ENCODE data around the gene OR51M1.

The OR51M1 gene

DNA sequence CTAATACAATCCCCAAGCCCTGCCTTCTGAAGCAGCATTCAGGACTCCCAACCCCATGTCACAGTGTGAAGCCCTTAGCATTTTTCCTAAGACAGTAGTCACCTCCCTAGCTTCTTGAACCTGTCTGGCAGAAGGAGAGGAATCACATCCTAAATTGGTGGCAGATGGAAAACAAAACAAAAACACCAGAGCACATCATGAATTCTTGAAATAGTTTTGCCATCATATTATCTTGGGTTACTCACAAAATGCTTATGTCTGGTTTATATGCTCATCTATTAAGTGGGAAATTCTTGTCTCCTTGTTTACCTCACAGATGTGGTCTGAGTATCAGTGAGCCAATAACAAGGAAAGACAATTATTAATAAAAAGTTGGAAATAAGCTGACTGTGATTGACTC lies 15.3 kb downstream of the OR51M1 start:
- Histone ChIP-seq H3K9ac (ENCODE audit: low read depth, low read length) (no peak overlapping the region), H3K36me3 (ENCODE audit: control insufficient read depth, insufficient read depth, low read length) (no peaks in the 10 kb centered on the region), H3K4me1 (ENCODE audit: control insufficient read depth, insufficient read depth, low read length) (no peaks in the 10 kb centered on the region), H3K27me3 (ENCODE audit: control insufficient read depth, insufficient read depth, low read length) (no peaks in the 10 kb centered on the region), H3K4me3 (ENCODE audit: low read depth, low read length) (no peak overlapping the region), H3K9me3 (ENCODE audit: control insufficient read depth, insufficient read depth, low read length) (no peaks in the 10 kb centered on the region)

DNA sequence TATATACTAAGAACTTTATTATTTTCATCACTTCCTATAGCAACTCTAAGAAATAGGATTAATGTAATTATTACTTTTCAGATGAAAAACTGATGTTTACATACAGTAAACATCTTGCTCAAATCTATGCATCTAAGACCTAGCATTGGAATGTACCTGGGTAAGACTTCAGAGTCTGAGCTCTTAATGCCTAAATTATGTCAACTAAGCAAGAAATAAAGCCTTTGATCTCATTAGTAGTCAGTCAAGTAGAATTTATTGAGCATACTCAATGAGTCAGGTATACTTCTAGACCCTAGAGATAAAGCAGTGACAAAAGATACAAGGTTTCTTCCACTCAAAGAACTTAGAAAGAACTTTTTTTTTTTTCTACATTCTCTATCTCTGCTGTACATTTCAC lies 21.6 kb downstream of the OR51M1 start:
- Histone ChIP-seq H3K36me3 (ENCODE audit: control insufficient read depth, insufficient read depth, low read length) (no peaks in the 10 kb centered on the region), H3K4me3 (ENCODE audit: low read depth, low read length) (no peak overlapping the region), H3K4me1 (ENCODE audit: control insufficient read depth, insufficient read depth, low read length) (no peaks in the 10 kb centered on the region), H3K9me3 (ENCODE audit: control insufficient read depth, insufficient read depth, low read length) (no peaks in the 10 kb centered on the region), H3K27me3 (ENCODE audit: control insufficient read depth, insufficient read depth, low read length) (no peaks in the 10 kb centered on the region), H3K9ac (ENCODE audit: low read depth, low read length) (no peak overlapping the region)

DNA sequence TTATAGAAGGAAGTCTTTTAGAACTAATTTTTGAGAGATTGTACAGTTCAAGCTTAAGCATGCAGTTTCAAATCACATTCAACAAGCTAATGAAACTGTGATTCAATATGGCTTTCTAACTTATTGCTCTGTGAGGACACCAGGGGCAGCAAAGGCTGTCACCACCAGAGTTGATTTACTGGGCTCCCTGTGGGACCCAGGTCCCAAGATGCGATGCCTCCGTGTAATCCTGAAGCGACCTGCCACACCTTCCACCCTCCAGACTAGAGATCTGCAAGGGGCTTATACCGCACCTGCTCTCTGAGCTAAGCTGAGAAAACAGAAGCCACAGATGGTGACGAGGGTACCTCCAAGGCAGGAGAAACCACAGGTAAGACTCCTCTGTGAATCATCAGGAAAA lies 37.4 kb downstream of the OR51M1 start:
- Histone ChIP-seq H3K27me3 (ENCODE audit: control insufficient read depth, insufficient read depth, low read length) (no peaks in the 10 kb centered on the region), H3K4me1 (ENCODE audit: control insufficient read depth, insufficient read depth, low read length) (no peaks in the 10 kb centered on the region), H3K9me3 (ENCODE audit: control insufficient read depth, insufficient read depth, low read length) (no peaks in the 10 kb centered on the region), H3K4me3 (ENCODE audit: low read depth, low read length) (no peak overlapping the region), H3K36me3 (ENCODE audit: control insufficient read depth, insufficient read depth, low read length) (no peaks in the 10 kb centered on the region), H3K9ac (ENCODE audit: low read depth, low read length) (no peak overlapping the region)

DNA sequence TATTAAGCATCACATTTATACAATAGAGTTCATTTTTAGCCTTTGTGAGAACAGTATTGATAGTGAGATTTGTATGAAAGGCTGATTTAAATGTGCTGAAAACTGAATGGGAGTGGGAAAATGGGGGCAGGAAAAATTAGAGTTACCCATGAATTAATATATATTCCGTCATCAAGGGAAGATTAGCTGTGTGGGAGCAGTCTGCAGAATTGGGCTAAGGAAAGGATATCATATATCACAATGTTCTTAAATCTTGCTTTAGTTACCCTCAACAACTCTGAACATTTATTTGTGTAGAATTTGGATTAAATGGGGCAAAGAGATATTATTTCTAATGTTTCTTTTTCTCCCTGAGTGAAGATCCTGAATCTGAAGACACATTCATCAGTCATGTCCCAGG lies 38.2 kb downstream of the OR51M1 start, which contains the start of gene OR51Q1:
OR51Q1 (plus strand) TSS at position 301 of the 400 bp plus-strand sequence; CDS start at position 391, 90 bp downstream.
- Histone ChIP-seq H3K27me3 (ENCODE audit: control insufficient read depth, insufficient read depth, low read length) (no peaks in the 10 kb centered on the region), H3K4me3 (ENCODE audit: low read depth, low read length) (no peak within 1 kb of the TSS), H3K4me1 (ENCODE audit: control insufficient read depth, insufficient read depth, low read length) (no peaks in the 10 kb centered on the region), H3K36me3 (ENCODE audit: control insufficient read depth, insufficient read depth, low read length) (no peaks in the 10 kb centered on the region), H3K9me3 (ENCODE audit: control insufficient read depth, insufficient read depth, low read length) (no peaks in the 10 kb centered on the region), H3K9ac (ENCODE audit: low read depth, low read length) (no peak within 1 kb of the TSS)

DNA sequence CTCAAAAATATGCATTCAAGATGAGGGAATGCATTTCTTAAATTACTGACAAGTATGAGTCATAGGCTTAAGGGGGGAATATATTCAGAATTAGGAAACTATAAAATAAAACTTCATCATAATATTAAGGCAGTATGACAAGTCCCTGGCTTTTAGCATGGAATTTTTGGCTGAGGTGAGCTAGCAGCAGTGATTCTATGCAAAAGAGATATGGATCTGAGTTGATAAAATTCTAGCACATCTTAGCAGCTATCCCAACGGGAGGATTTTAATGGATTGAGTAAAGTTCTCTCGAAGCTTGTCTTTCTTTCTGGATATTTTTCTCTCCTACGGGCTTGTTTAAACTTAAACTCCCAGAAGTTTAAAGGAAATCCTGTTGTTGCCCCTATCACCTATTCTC lies 39.5 kb downstream of the OR51M1 start:
- no peaks in the 10 kb centered on the region for H3K9me3 ChIP-seq (ENCODE audit: control insufficient read depth, insufficient read depth, low read length)
- H3K27me3 ChIP-seq (ENCODE audit: control insufficient read depth, insufficient read depth, low read length): no peaks in the 10 kb centered on the region
- no peaks in the 10 kb centered on the region for H3K36me3 ChIP-seq (ENCODE audit: control insufficient read depth, insufficient read depth, low read length)
- H3K4me1 ChIP-seq (ENCODE audit: control insufficient read depth, insufficient read depth, low read length): no peaks in the 10 kb centered on the region
- H3K9ac ChIP-seq (ENCODE audit: low read depth, low read length): no peak overlapping the region
- H3K4me3 ChIP-seq (ENCODE audit: low read depth, low read length): no peak overlapping the region

DNA sequence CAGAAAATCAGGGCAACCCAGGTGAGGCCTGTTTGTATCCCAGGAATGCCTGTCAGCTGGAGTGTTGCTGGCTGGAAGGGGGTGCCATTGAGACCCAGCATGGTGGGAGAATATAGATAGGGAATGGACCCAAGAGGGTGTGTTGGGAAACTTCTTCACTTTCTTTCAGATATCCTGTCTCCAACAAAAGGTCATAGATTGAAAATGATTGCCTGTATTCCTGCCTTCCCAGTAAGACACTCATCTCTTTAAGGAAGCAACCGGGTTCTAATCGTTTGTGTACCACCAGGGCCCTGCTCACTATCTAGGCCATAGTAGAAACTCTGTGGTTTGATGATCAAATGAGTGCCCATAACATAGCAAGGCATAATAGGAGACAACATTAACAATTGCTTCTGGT lies 57.8 kb downstream of the OR51M1 start, which contains the start of gene OR51I1:
OR51I1 (minus strand) TSS at position 101 of the 400 bp plus-strand sequence; CDS start at position 101, 0 bp downstream.
- H3K36me3 ChIP-seq (ENCODE audit: control insufficient read depth, insufficient read depth, low read length): no peaks in the 10 kb centered on the region
- H3K9ac ChIP-seq (ENCODE audit: low read depth, low read length): no peak within 1 kb of the TSS
- no peaks in the 10 kb centered on the region for H3K27me3 ChIP-seq (ENCODE audit: control insufficient read depth, insufficient read depth, low read length)
- H3K4me3 ChIP-seq (ENCODE audit: low read depth, low read length): no peak within 1 kb of the TSS
- no peaks in the 10 kb centered on the region for H3K4me1 ChIP-seq (ENCODE audit: control insufficient read depth, insufficient read depth, low read length)
- no peaks in the 10 kb centered on the region for H3K9me3 ChIP-seq (ENCODE audit: control insufficient read depth, insufficient read depth, low read length)
